A549 treated with CpdA at 1 μM for 4 hours (cell line): ENCODE measurements around the gene RFX1. TPM values are rescaled to one million over a fixed set of nuclear protein-coding genes. Genes with fewer than 3 reads are reported as not detected.

Source experiments
- total RNA-seq: library from RNA; stranded (reverse); fragments of 200-300 nt; extraction: Qiagen RNA extraction; gene quantifications from 5 replicates; pipeline ENCODE4 v1.2.3, GENCODE V29; 2022; ENCODE audit warnings: low read depth

The RFX1 gene
- total RNA-seq, result 3.5 to 7.8 TPM (median 6.1 TPM) in 5 replicates

DNA sequence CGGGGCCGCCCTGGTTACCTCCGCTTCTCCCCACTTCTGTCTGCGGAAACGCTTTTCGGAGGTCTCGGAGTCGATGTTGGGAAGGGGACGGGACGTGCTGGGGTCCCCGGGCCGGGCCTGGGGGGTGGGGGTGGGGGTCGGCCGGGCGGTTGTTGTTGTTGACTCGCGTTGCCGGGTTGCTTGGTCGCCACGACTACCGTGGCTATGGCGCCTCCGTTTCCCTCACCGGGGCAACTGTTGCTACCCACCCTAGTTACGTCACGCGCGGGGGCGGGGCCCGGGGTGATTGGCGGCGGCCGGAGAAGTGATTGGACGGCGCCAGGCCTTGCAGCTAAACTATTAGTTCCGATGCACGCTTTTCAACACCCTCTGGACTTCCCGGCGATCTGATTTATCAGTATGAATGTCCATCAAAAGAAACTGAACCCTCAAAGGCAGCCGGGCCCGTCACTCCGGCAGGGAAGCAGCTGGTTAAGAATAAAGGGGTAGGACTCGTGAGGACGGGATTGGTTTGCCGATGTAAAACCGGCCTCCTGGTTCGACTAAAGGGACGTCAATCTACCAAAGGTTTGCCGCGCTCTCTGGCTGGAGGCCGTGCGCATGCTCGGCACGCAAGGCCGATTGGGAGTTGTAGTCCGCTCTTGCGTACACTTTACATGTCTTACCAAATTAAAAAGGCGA is at the start of gene RFX1:
RFX1 (minus strand) TSS at position 236 of the 681 bp plus-strand sequence. CDS start 12,477 bp downstream, outside the sequence.

GRCh38 chr19:14031719-14032480 is 25.8 kb upstream of the RFX1 start, which contains the start of gene IL27RA:
IL27RA (plus strand) TSS chr19:14031762; CDS start chr19:14031873, 111 bp downstream.

GRCh38 chr19:14027856-14028450 is 21.8 kb upstream of the RFX1 start, which contains the start of gene RLN3:
RLN3 (plus strand) TSS chr19:14028148; CDS start chr19:14028205, 57 bp downstream.

GRCh38 chr19:13952154-13952930 is 53.8 kb downstream of the RFX1 start, which contains the start of gene DCAF15:
DCAF15 (plus strand) TSS chr19:13952509; CDS start chr19:13952513, 4 bp downstream.

DNA sequence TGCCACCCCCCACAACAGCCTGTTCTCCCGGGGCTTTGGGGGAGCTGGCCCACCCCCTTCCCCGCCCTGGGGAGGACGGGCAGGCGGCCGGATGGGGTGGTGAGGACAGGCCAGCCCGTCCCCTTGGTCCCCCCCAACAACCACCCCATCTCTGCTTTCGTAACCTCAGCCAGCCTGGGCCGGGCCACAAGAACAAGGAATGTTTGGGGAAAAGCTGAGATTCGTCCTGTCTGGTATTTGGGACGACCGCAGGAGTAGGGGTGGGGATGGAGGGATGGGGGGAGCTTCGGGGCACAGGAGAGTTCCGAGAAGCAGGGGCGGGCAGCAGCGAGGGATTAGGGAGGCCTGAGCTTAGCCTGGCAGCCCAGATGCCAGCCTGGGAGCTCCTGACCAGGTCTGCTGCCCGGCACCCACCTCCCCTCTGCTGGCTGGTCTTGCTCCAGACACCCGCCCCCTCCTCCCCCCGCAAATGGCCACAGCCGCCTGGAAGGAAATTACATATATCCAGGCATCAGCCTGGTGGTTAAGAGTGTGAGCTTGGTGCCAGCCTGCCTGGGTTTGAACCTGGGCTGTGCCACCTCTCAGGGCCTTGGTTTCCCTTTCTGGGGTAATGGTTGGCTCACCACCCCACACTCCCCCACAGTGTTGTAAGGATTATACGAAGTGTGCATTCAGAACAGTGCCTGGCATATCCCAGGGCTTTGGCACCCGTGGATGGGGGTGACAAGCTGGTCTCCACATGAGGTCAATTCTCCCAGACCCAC is 67.6 kb downstream of the RFX1 start, which contains the start of gene PODNL1:
PODNL1 (minus strand) TSS at position 117 of the 764 bp plus-strand sequence. CDS start 236 bp downstream, outside the sequence.

Other genes with a start within 250 kb of the RFX1 start
- gene MRI1, start 241.8 kb downstream of the RFX1 start, total RNA-seq, result 11.2 to 16.6 TPM (median 14.2 TPM) in 5 replicates
- 120 to 220 TPM (median 199 TPM) in 5 replicates for gene C19orf53, start 231.9 kb downstream of the RFX1 start, total RNA-seq
- 7.0 to 12.5 TPM (median 11.1 TPM) in 5 replicates for gene ZSWIM4, start 210.9 kb downstream of the RFX1 start, total RNA-seq
- 1.9 to 3.9 TPM (median 3.1 TPM) in 5 replicates for gene NANOS3, start 129.2 kb downstream of the RFX1 start, total RNA-seq
- gene BRME1, start 100.2 kb downstream of the RFX1 start, total RNA-seq, result 0.09 to 0.64 TPM (median 0.46 TPM) in 3 of 5 replicates, not detected in the others
- gene CC2D1A, start 100.1 kb downstream of the RFX1 start, total RNA-seq, result 9.2 to 12.0 TPM (median 10.7 TPM) in 5 replicates
- 0.87 to 1.5 TPM (median 1.2 TPM) in 5 replicates for gene PODNL1, start 67.9 kb downstream of the RFX1 start, total RNA-seq
- gene DCAF15, start 53.8 kb downstream of the RFX1 start, total RNA-seq, result 14.2 to 21.2 TPM (median 20.4 TPM) in 5 replicates
- gene RLN3, start 21.8 kb upstream of the RFX1 start, total RNA-seq, result not detected in 5 replicates
- gene IL27RA, start 25.4 kb upstream of the RFX1 start, total RNA-seq, result 7.8 to 12.2 TPM (median 11.2 TPM) in 5 replicates
- 1.9 to 2.4 TPM (median 1.9 TPM) in 5 replicates for gene PALM3, start 55.8 kb upstream of the RFX1 start, total RNA-seq
- 3.1 to 4.3 TPM (median 4.0 TPM) in 5 replicates for gene MISP3, start 66.5 kb upstream of the RFX1 start, total RNA-seq
- gene C19orf67, start 79.5 kb upstream of the RFX1 start, total RNA-seq, result not detected in 5 replicates
- gene SAMD1, start 84.4 kb upstream of the RFX1 start, total RNA-seq, result 39.4 to 49.2 TPM (median 42.2 TPM) in 5 replicates
- 32.5 to 38.6 TPM (median 33.9 TPM) in 5 replicates for gene PRKACA, start 111.4 kb upstream of the RFX1 start, total RNA-seq
- 30.2 to 35.4 TPM (median 33.9 TPM) in 5 replicates for gene ASF1B, start 130.3 kb upstream of the RFX1 start, total RNA-seq
- 2.9 to 3.4 TPM (median 3.1 TPM) in 5 replicates for gene ADGRL1, start 199.8 kb upstream of the RFX1 start, total RNA-seq